ENCODE measurements around the gene TNIP1. TPM values are rescaled to one million over a fixed set of nuclear protein-coding genes. Genes with fewer than 3 reads are reported as not detected.

Gene TNIP1
- total RNA-seq, 4 donors from 2014 or later, result 191 to 352 (median 266) TPM

- Histone ChIP-seq H3K27ac (no peak overlapping the region), H3K9me3 (no peaks in the 10 kb centered on the region), H3K4me3 (no peak overlapping the region), H3K36me3 (no peaks in the 10 kb centered on the region), H3K4me1 (peaks cover 0 to 13% (median 0%) of the 10 kb centered on the region in 4 donors), H3K27me3 (no peaks in the 10 kb centered on the region)
- TF ChIP-seq POLR2A (IDR thresholded peaks at IDR 0.05) (no peak), CTCF (IDR thresholded peaks at IDR 0.05) (no peak)
- DNase-seq, result no peak
These were observed 81.0 kb downstream of the TNIP1 start for GRCh38 chr5:150999704-151000442.

- TF ChIP-seq CTCF (IDR thresholded peaks at IDR 0.05), result no peak
- TF ChIP-seq POLR2A (IDR thresholded peaks at IDR 0.05), result no peak
- Histone ChIP-seq H3K36me3 (no peaks in the 10 kb centered on the region), H3K27ac (no peak overlapping the region), H3K27me3 (no peaks in the 10 kb centered on the region), H3K4me3 (no peak overlapping the region), H3K9me3 (no peaks in the 10 kb centered on the region), H3K4me1 (no peaks in the 10 kb centered on the region)
- no peak for DNase-seq
These were observed 86.9 kb downstream of the TNIP1 start for GRCh38 chr5:150993826-150994412.

DNA sequence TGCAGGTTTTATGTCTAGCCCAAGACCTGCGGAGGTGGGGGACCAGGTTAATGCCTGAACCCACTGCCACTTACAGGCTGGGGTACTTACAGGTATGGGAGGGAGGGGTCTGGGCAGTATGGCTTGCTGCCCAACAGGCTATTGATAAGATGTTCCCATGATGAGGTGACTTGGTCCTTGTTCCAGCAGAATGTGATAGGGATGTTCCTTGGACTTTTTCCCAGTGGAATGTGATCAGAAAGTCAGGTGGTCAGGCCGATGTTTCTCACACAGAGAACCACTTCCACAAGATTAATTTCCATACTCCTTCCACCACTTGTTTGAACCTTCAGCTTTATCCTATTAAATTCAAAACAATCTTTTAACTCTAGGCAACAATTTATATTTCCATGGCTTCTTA, 87.4 kb downstream of the TNIP1 start:
- no peak overlapping the region for H3K27ac ChIP-seq
- TF ChIP-seq CTCF (IDR thresholded peaks at IDR 0.05) (no peak), POLR2A (IDR thresholded peaks at IDR 0.05) (no peak)
- H3K9me3 ChIP-seq, result no peaks in the 10 kb centered on the region
- no peaks in the 10 kb centered on the region for H3K4me1 ChIP-seq
- no peak overlapping the region for H3K4me3 ChIP-seq
- H3K27me3 ChIP-seq, result no peaks in the 10 kb centered on the region
- DNase-seq, result no peak
- H3K36me3 ChIP-seq, result no peaks in the 10 kb centered on the region

DNA sequence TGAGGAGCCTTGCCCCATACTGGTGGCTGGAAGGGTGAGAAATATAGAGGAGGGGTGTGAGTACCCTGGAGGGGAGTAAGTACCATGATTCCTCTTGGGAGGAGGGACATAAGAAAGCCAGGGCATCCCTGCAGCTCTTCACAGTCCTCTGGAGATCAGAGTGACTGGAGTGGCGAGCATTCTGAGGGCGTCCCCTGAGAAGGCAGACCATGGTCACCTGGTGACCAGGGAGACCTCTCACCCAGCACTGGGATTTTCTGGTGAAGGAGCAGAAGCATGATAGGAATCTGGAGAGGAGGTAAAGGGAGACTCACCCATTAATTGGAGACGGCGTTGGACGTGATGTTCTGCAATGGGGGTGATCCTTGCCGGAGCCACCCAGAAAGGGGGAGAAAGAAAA, 88.1 kb downstream of the TNIP1 start:
- Histone ChIP-seq H3K9me3 (no peaks in the 10 kb centered on the region), H3K4me3 (no peak overlapping the region), H3K27me3 (no peaks in the 10 kb centered on the region), H3K36me3 (no peaks in the 10 kb centered on the region), H3K4me1 (no peaks in the 10 kb centered on the region), H3K27ac (no peak overlapping the region)
- no peak for TF ChIP-seq CTCF (IDR thresholded peaks at IDR 0.05)
- no peak for TF ChIP-seq POLR2A (IDR thresholded peaks at IDR 0.05)
- no peak for DNase-seq

- no peak overlapping the region for H3K4me3 ChIP-seq
- no peaks in the 10 kb centered on the region for H3K9me3 ChIP-seq
- TF ChIP-seq POLR2A (IDR thresholded peaks at IDR 0.05) (no peak), CTCF (IDR thresholded peaks at IDR 0.05) (no peak)
- no peaks in the 10 kb centered on the region for H3K36me3 ChIP-seq
- H3K27me3 ChIP-seq, result no peaks in the 10 kb centered on the region
- H3K4me1 ChIP-seq, result no peaks in the 10 kb centered on the region
- DNase-seq, result no peak
- H3K27ac ChIP-seq, result no peak overlapping the region
These were observed 91.1 kb downstream of the TNIP1 start for GRCh38 chr5:150989695-150990094.
